Cardiac muscle cell (in vitro differentiated cells and primary cell): ENCODE data around the gene FNDC1. TPM values are rescaled to one million over a fixed set of nuclear protein-coding genes. Genes with fewer than 3 reads are reported as not detected.

Experiments
- DNase-seq, 2 donors: peaks; one replicate each; pipeline versions ENCODE4 v3.0.0 to v3.0.0-alpha.2; 2010 to 2017; ENCODE audit warnings: low read depth in 1 of 2, low spot score in 1 of 2
- H3K27ac ChIP-seq: fragments of 200-600 bp; sonication (generic); 2 replicates; pipeline ENCODE4 v1.5.1; 2016
- H3K27me3 ChIP-seq: fragments of 200-600 bp; sonication (generic); 2 replicates; pipeline ENCODE4 v1.6.0; 2016; ENCODE audit warnings: control low read depth
- H3K36me3 ChIP-seq: fragments of 200-600 bp; sonication (generic); 2 replicates; pipeline ENCODE4 v1.5.1; 2016; ENCODE audit warnings: control low read depth
- H3K4me1 ChIP-seq: fragments of 200-600 bp; sonication (generic); 2 replicates; pipeline ENCODE4 v1.8.1; 2017; ENCODE audit warnings: low read depth, mild to moderate bottlenecking, mixed run types
- H3K4me3 ChIP-seq: fragments of 200-600 bp; sonication (generic); 2 replicates; pipeline ENCODE4 v1.5.1; 2016; ENCODE audit warnings: mild to moderate bottlenecking
- H3K9me3 ChIP-seq: fragments of 200-600 bp; sonication (generic); 2 replicates; pipeline ENCODE4 v1.5.1; 2017; ENCODE audit warnings: low read depth, mild to moderate bottlenecking, control low read depth
- CTCF ChIP-seq: IDR thresholded peaks from 2 replicates; pipeline ENCODE4 v1.5.1; 2012; ENCODE audit warnings: low read depth, mild to moderate bottlenecking, low read length
- polyA plus RNA-seq: library from polyadenylated mRNA; unstranded; fragments of >200 nt; fragmentation: Nextera tagmentation; extraction: Ambion mirVana; gene quantifications from 2 replicates; pipeline ENCODE4 v1.2.1, GENCODE V29; 2016
- total RNA-seq: library from RNA; depleted of rRNA; stranded (reverse); fragments of >200 nt; gene quantifications from 2 replicates; pipeline ENCODE4 v1.2.3, GENCODE V29; 2016

Gene FNDC1
- total and polyA plus RNA-seq, 2 experiments from 2014 or later = 0.30 TPM; not detected in 1

GRCh38 chr6:159309723-159310122, 140.5 kb downstream of the FNDC1 start:
- Histone ChIP-seq H3K9me3 (no peaks in the 10 kb centered on the region), H3K27ac (no peak overlapping the region), H3K4me3 (no peak overlapping the region), H3K4me1 (no peaks in the 10 kb centered on the region), H3K36me3 (no peaks in the 10 kb centered on the region), H3K27me3 (no peaks in the 10 kb centered on the region)
- no peak for TF ChIP-seq CTCF
- no peak for DNase-seq

- Histone ChIP-seq H3K4me3 (no peak overlapping the region), H3K36me3 (no peaks in the 10 kb centered on the region), H3K4me1 (no peaks in the 10 kb centered on the region), H3K9me3 (no peaks in the 10 kb centered on the region), H3K27me3 (no peaks in the 10 kb centered on the region), H3K27ac (no peak overlapping the region)
- TF ChIP-seq CTCF = no peak
- peak in 1 of 2 donors; percentile 5 for DNase-seq
Observed at GRCh38 chr6:159311618-159312017, 142.4 kb downstream of the FNDC1 start.

GRCh38 chr6:159312206-159312605, 143.0 kb downstream of the FNDC1 start:
- no peaks in the 10 kb centered on the region for H3K27me3 ChIP-seq
- no peaks in the 10 kb centered on the region for H3K9me3 ChIP-seq
- H3K4me1 ChIP-seq = no peaks in the 10 kb centered on the region
- peak in 1 of 2 donors; percentile 18 for DNase-seq
- H3K27ac ChIP-seq = no peak overlapping the region
- H3K4me3 ChIP-seq = no peak overlapping the region
- TF ChIP-seq CTCF = no peak
- H3K36me3 ChIP-seq = no peaks in the 10 kb centered on the region

GRCh38 chr6:159313018-159313417, 143.8 kb downstream of the FNDC1 start:
- H3K4me1 ChIP-seq = no peaks in the 10 kb centered on the region
- no peak for DNase-seq
- no peaks in the 10 kb centered on the region for H3K36me3 ChIP-seq
- no peaks in the 10 kb centered on the region for H3K27me3 ChIP-seq
- H3K4me3 ChIP-seq = no peak overlapping the region
- no peak overlapping the region for H3K27ac ChIP-seq
- no peak for TF ChIP-seq CTCF
- no peaks in the 10 kb centered on the region for H3K9me3 ChIP-seq

- Histone ChIP-seq H3K27me3 (no peaks in the 10 kb centered on the region), H3K9me3 (no peaks in the 10 kb centered on the region), H3K4me1 (no peaks in the 10 kb centered on the region), H3K27ac (no peak overlapping the region), H3K4me3 (no peak overlapping the region), H3K36me3 (no peaks in the 10 kb centered on the region)
- DNase-seq = no peak
- TF ChIP-seq CTCF = no peak
Observed at GRCh38 chr6:159315562-159315961, 146.4 kb downstream of the FNDC1 start.

- no peak overlapping the region for H3K27ac ChIP-seq
- H3K27me3 ChIP-seq = no peaks in the 10 kb centered on the region
- no peaks in the 10 kb centered on the region for H3K4me1 ChIP-seq
- no peaks in the 10 kb centered on the region for H3K9me3 ChIP-seq
- H3K36me3 ChIP-seq = no peaks in the 10 kb centered on the region
- TF ChIP-seq CTCF = no peak
- no peak for DNase-seq
- H3K4me3 ChIP-seq = no peak overlapping the region
Observed at GRCh38 chr6:159317430-159317829, 148.2 kb downstream of the FNDC1 start.
